Activated gamma-delta T cell treated with anti-CD3 and anti-CD28 coated beads, Interleukin-2, amount 50 U/mL, for 16 hours (primary cell): ENCODE results near the gene NFYC.

Source experiments
- DNase-seq: peaks from one replicate; pipeline ENCODE4 v3.0.0-alpha.2; 2020; ENCODE audit warnings: low read depth

NFYC gene

DNA sequence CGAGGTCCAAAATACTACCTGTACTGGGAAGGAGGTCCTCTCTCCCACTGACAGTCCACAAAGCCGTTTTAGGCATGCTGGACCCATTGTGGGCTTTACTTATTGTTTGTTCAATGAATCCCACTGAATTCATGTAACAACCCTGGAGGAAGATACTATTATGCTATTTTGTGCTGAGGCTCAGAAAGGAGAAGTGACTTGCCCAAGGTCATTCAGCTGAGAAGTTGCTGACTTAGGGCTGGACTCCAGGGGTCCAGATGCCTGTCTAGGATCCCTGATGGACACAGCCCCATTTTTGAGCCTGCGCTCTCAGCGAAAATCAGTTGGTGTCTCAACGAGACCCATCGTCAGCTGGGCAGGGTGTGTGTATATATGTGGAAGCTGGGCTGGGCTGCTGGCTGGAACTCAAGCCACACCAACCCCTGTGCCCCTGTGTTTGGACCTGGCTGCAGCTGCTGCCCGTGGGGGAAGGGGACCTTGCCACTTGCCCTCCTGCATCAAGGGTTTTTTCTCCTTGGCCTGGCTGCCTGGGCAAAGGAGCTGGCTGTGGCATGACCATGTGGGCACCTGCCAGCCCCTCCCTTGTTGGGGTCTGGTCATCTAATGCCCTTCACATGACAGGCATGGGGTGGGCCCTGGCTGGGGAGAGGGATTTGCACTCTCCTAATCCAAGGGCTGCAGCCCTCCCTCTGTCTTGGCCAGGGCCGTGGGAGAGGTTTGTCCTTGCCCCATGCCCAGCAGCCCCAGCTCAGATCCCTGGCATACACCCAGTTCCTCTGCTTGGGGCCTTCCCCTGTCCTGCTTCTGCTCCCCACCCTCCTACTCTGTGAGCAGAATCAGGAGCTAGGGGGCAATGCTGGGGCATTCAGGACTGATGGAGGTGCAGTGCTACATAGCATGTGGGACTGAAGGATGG lies 107.1 kb downstream of the NFYC start:
- DNase-seq = no peak

DNA sequence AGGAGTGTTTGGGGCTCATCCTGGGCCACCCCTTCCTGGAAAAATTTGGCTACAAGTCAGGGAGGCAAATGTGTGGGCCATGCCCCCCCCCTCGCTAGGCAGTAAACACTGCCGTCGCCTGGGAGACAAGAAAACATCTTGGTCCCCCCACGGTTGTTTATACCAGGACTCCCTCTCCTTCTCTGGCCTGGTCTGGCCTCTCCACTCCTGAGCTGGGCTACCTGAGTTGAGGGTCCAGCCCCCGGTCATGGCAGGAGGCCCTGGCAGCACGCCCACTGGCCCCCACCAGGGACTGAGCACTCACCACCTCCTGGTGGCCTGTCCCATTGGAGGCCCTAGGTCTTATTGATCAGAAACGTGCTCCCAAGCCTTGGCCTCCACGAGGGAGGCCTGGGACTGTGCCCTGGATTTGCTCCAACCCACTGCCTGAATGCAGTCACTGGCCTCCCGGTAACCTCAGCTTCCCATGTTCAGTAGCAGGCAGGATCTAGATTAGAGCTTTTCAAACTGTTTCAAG lies 107.9 kb downstream of the NFYC start:
- DNase-seq = no peak

DNA sequence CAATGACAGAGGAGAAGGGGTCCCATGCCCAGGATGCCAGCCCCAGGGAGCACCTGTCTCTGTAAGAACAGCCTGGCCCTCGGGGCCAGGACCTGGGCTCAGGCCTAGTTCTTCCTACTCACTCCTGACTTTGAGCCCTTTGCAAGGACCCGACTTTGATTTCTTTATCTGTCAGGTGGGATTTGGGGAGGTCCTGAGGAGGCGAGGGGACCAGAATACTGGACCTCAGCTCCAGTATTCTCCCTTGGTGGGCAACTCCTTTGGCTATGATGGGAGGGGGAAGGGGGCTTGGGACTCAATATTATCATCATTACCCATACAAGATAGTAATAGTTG lies 110.2 kb downstream of the NFYC start:
- no peak for DNase-seq

GRCh38 chr1:40802078-40802741 lies 110.7 kb downstream of the NFYC start:
- DNase-seq = peak; percentile 73

- no peak for DNase-seq
These were observed 111.2 kb downstream of the NFYC start for GRCh38 chr1:40802742-40803113.

- no peak for DNase-seq
These were observed 111.9 kb downstream of the NFYC start for GRCh38 chr1:40803447-40803846.

GRCh38 chr1:40803902-40804301 lies 112.4 kb downstream of the NFYC start:
- no peak for DNase-seq

DNA sequence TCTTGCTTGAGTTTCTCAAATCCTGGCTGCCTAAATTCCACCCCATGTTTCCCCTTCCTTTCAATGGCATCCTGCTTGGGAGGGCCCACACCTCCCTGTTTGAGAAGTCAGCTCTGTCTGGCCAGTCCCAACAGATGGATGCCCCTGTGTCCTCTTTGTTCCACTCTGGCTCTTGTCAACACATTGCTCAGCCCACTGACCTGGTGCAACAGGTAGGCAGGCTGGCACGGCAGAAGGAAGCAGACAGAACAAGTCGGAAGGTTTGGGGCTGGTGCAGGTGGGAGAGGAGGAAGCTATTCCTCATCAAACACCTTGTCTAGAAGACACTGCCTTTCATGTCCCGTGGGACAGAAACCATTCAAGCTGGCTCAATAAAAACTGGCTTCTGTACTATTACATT lies 114.7 kb downstream of the NFYC start:
- DNase-seq = no peak

- no peak for DNase-seq
These were observed 115.5 kb downstream of the NFYC start for GRCh38 chr1:40806731-40807695.

DNA sequence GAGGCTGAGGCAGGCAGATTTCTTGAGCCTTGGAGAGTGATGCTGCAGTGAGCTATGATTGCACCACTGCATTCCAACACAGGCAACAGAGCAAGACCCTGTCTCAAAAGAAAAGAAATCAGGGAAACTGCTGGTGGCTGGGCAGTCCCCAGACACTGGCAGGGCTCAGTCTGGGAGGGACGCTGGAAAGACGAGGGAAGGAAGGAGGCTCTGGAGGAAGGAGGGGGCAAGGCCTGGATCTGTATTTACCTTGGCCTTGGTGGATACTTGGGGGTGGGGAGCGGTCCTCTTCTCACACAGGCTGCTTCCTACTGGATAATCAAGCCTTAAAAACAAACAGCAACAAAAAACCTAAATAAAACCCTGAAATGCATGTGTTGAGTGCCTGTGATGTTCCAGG lies 116.5 kb downstream of the NFYC start:
- no peak for DNase-seq

DNA sequence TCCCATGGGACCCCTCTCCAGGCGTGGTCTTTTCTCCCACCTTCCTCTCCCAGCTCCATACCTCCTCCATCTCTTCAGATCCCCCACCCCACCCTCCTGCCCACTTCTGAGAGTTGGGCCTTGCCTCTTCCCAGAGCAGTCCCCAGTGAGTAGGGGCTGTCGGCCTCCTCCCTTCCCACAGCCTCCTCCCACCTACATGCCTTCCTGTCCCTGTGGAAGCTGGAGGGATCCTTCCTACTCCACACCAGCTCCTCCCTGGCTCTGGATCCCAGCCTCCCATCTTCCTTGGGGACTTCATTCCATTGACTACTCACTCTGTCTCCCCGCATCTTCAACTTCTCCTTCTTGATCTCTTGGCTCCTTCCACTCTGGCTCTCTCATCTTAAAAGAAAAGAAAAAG lies 116.9 kb downstream of the NFYC start:
- DNase-seq = no peak

GRCh38 chr1:40808909-40809308 lies 117.4 kb downstream of the NFYC start:
- DNase-seq = no peak

DNA sequence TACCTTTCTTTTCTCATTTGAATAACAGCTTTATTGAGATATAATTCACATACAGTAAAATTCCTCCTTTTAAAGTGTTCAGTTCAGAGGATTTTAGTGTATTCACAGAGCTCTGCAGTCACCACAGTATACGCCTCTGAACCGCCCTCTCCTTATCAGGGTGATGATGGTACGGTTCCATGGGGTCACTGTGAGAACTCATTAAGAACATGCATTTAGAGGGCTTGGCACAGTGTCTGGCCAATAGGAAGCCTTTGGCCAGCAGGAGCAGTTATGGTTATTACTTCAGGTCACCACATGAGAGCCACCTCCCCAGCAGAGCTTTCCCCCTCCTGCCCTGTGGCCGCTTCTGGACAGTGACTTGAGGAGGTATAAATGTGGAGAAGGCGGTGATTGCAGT lies 119.4 kb downstream of the NFYC start:
- DNase-seq = no peak

DNA sequence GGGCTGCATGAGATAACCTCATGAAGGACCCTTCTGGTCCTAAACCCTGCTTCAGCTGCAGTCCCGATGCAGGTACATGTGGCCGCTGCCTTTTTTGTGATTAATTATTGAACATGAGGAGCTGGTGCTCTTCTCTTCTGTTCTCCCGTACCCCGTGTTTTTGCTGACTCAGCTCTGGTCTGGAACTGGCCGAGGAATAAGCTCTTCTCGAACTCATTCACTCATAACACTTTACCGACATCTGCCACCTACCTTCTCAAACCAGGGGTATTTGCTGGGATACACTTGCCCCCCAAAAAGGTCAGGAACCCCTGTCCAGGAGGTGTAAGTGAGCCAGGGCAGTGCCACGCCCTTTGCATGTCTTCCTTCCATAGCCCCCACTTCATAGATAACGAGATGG lies 123.9 kb downstream of the NFYC start:
- no peak for DNase-seq

DNA sequence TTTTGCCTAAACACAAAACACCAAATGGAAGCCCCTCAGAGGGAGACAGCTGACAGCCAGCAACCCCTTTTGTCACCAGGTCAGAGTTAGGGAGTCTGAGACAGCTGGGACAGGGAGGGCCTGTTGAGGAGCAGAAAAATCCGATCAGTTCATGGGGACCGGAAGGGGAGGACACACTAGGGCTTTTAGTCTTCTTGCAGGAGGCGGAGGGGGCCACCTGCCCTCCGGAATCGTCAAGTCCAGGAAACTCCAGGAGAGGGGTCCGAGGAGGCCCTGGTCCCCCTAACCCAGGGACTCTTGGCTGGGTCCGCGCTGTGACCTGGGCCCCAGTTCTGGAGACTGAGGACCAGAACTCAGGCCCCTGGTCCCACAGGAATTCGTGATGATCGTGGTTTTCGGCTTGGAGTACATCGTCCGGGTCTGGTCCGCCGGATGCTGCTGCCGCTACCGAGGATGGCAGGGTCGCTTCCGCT lies 126.3 kb downstream of the NFYC start:
- DNase-seq = no peak

- DNase-seq = peak; percentile 73
These were observed 126.9 kb downstream of the NFYC start for GRCh38 chr1:40818264-40818961.

- no peak for DNase-seq
These were observed 127.6 kb downstream of the NFYC start for GRCh38 chr1:40819101-40819500.

DNA sequence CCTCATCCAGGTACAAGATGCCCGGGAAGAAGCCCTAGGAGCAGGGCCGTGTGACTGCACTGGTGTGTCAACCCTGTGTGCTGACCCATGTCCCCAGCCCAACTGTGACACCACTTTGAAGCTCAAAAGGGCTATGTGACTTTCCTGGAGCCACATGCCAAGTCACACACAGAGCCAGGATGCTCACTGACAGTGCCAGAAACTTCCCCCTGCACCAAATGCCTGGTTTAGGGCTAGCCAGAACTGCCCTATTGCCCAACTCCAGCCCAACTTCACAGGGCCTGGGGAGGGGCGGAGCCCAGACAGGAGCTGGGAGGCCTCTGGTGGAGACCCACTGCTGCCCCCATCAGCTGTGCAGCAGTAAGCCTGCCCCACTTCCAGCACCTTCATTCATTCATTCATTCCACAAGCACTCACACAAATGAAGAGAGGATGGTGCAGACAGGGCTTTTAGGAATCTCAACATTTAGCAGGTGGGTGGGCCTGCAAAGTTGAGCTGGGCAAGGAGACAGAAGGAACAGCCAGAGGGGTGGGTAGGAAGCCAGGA lies 128.8 kb downstream of the NFYC start:
- DNase-seq = no peak
